IMR-90 (cell line): ENCODE measurements around the gene CCDC177. TPM values are rescaled to one million over a fixed set of nuclear protein-coding genes. Genes with fewer than 3 reads are reported as not detected.
A peak's percentile ranks its signal among the peaks of the same experiment; 100 is the strongest.

Experiments
- ATAC-seq: fragments of 200-7000 bp; cut with Tn5 transposase; 2 replicates; pipeline ENCODE4 v1.9.1; 2020; ENCODE audit warnings: low read depth, mild to moderate bottlenecking, moderate library complexity
- BruUV-seq: library from RNA; stranded (reverse); fragments of 400-500 nt; replicated peaks from 2 replicates; lab custom pipeline; 2021; lab: Mats Ljungman, UMichigan
- CTCF ChIA-PET: fragments of 300-600 bp; formaldehyde crosslinking; extraction: SDS; loops from one replicate; lab custom pipeline; 2021; ENCODE audit warnings: antibody characterized with exemption; lab: Yijun Ruan, JAX
- POLR2A ChIA-PET: fragments of 300-600 bp; sonication (Branson Sonifier 250); formaldehyde crosslinking; loops from one replicate; lab custom pipeline; 2022; ENCODE audit warnings: antibody characterized with exemption; ENCODE audit not compliant: unreplicated experiment; lab: Charles Lee
- DNase-seq: peaks from one replicate; pipeline ENCODE4 v3.0.0; 2013
- H2AFZ ChIP-seq: replicated peaks from 2 replicates; pipeline ENCODE3; 2013; ENCODE audit warnings: low read length, mild to moderate bottlenecking; ENCODE audit not compliant: poor library complexity
- H2AK5ac ChIP-seq: 2 replicates; pipeline ENCODE4 v1.6.1; 2013; ENCODE audit warnings: low read depth, low read length, inconsistent platforms
- H2AK9ac ChIP-seq: replicated peaks from 2 replicates; pipeline ENCODE3; 2013; ENCODE audit warnings: mild to moderate bottlenecking, low read depth, low read length, moderate library complexity; ENCODE audit not compliant: poor library complexity
- H2BK120ac ChIP-seq: 2 replicates; pipeline ENCODE4 v1.6.1; 2013; ENCODE audit warnings: low read depth, low read length, inconsistent platforms
- H2BK15ac ChIP-seq: 3 replicates; pipeline ENCODE4 v1.6.1; 2013; ENCODE audit warnings: low read depth, low read length, inconsistent platforms
- H2BK20ac ChIP-seq: 2 replicates; pipeline ENCODE4 v1.6.1; 2013; ENCODE audit warnings: low read depth, mild to moderate bottlenecking, inconsistent platforms, low read length, moderate library complexity
- H2BK5ac ChIP-seq: 2 replicates; pipeline ENCODE4 v1.6.1; 2013; ENCODE audit warnings: mild to moderate bottlenecking, low read depth, low read length, inconsistent platforms; ENCODE audit not compliant: poor library complexity, severe bottlenecking
- H3K14ac ChIP-seq: replicated peaks from 2 replicates; pipeline ENCODE4 v1.6.1; 2013; ENCODE audit warnings: low read depth, low read length, inconsistent platforms
- H3K18ac ChIP-seq: 2 replicates; pipeline ENCODE4 v1.6.1; 2013; ENCODE audit warnings: low read depth, low read length, control low read depth
- H3K23ac ChIP-seq: 2 replicates; pipeline ENCODE4 v1.6.1; 2013; ENCODE audit warnings: low read depth, low read length, inconsistent platforms
- H3K27ac ChIP-seq: 2 replicates; pipeline ENCODE4 v1.5.1; 2013; ENCODE audit warnings: mild to moderate bottlenecking, control low read depth, low read length; ENCODE audit not compliant: insufficient read depth
- H3K27me3 ChIP-seq: 2 replicates; pipeline ENCODE4 v1.6.1; 2013; ENCODE audit warnings: low read length; ENCODE audit not compliant: control insufficient read depth, insufficient read depth
- H3K36me3 ChIP-seq: 2 replicates; pipeline ENCODE4 v1.6.1; 2013; ENCODE audit warnings: low read length, mixed read lengths; ENCODE audit not compliant: control insufficient read depth, insufficient read depth
- H3K4ac ChIP-seq: 2 replicates; pipeline ENCODE4 v1.6.1; 2013; ENCODE audit warnings: low read depth, low read length, inconsistent platforms
- H3K4me1 ChIP-seq: 2 replicates; pipeline ENCODE4 v1.6.1; 2013; ENCODE audit warnings: low read length, mixed read lengths; ENCODE audit not compliant: control insufficient read depth, insufficient read depth
- H3K4me2 ChIP-seq: 2 replicates; pipeline ENCODE4 v1.6.1; 2013; ENCODE audit warnings: low read depth, mild to moderate bottlenecking, control low read depth, low read length, moderate library complexity
- H3K4me3 ChIP-seq: 2 replicates; pipeline ENCODE4 v1.5.1; 2013; ENCODE audit warnings: low read depth, mild to moderate bottlenecking, control low read depth, low read length, moderate library complexity; ENCODE audit not compliant: insufficient read depth
- H3K56ac ChIP-seq: 2 replicates; pipeline ENCODE4 v1.6.1; 2013; ENCODE audit warnings: low read length, inconsistent platforms; ENCODE audit not compliant: insufficient read depth; ENCODE audit errors: extremely low read depth
- H3K79me1 ChIP-seq, 2 experiments: 2 replicates each; pipeline ENCODE4 v1.6.1; 2013; ENCODE audit warnings: low read length in 2 of 2, inconsistent platforms in 1 of 2, low read depth in 1 of 2
- H3K9ac ChIP-seq: 2 replicates; pipeline ENCODE4 v1.6.1; 2013; ENCODE audit warnings: low read depth, low read length, control low read depth
- H3K9me1 ChIP-seq: 2 replicates; pipeline ENCODE4 v1.6.1; 2013; ENCODE audit warnings: low read length, inconsistent platforms; ENCODE audit not compliant: insufficient read depth
- H3K9me3 ChIP-seq: 2 replicates; pipeline ENCODE4 v1.6.1; 2013; ENCODE audit warnings: low read length; ENCODE audit not compliant: control insufficient read depth, insufficient read depth
- H4K20me1 ChIP-seq: 2 replicates; pipeline ENCODE4 v1.6.1; 2013; ENCODE audit warnings: low read length, inconsistent platforms; ENCODE audit not compliant: insufficient read depth
- H4K5ac ChIP-seq: 2 replicates; pipeline ENCODE4 v1.6.1; 2013; ENCODE audit warnings: mild to moderate bottlenecking, low read depth, low read length, control low read depth
- H4K8ac ChIP-seq, 2 experiments: 2 replicates each; pipeline ENCODE4 v1.6.1; 2013; ENCODE audit warnings: low read depth in 2 of 2, low read length in 2 of 2, control low read depth in 1 of 2, inconsistent platforms in 1 of 2
- H4K91ac ChIP-seq: 2 replicates; pipeline ENCODE4 v1.6.1; 2013; ENCODE audit warnings: low read depth, low read length, inconsistent platforms; ENCODE audit not compliant: insufficient read depth
- BHLHE40 ChIP-seq: fragments of 150-350 bp; IDR thresholded peaks from 2 replicates; pipeline ENCODE4 v1.6.1; 2016; ENCODE audit warnings: mild to moderate bottlenecking, low read depth, low read length
- CEBPB ChIP-seq: IDR thresholded peaks from 2 replicates; pipeline ENCODE4 v1.6.1; 2012; ENCODE audit warnings: low read depth, low read length, improper control_type of control experiment
- CHD1 ChIP-seq: IDR thresholded peaks from 2 replicates; pipeline ENCODE4 v1.6.1; 2012; ENCODE audit warnings: low read depth, low read length, improper control_type of control experiment
- CTCF ChIP-seq: conservative IDR thresholded peaks from 2 replicates; pipeline ENCODE4 v1.5.1; 2012; ENCODE audit warnings: mild to moderate bottlenecking, low read depth, low read length, improper control_type of control experiment
- MAFK ChIP-seq: IDR thresholded peaks from 2 replicates; pipeline ENCODE4 v1.6.1; 2012; ENCODE audit warnings: low read depth, low read length, improper control_type of control experiment
- MAZ ChIP-seq: IDR thresholded peaks from 2 replicates; pipeline ENCODE4 v1.6.1; 2012; ENCODE audit warnings: low read depth, mild to moderate bottlenecking, low read length, improper control_type of control experiment, moderate library complexity, borderline replicate concordance
- MXI1 ChIP-seq: IDR thresholded peaks from 2 replicates; pipeline ENCODE4 v1.6.1; 2012; ENCODE audit warnings: low read depth, mild to moderate bottlenecking, low read length, moderate library complexity, borderline replicate concordance
- NFE2L2 ChIP-seq: fragments of 150-350 bp; IDR thresholded peaks from 2 replicates; pipeline ENCODE4 v1.6.1; 2016; ENCODE audit warnings: low read depth, mild to moderate bottlenecking, low read length
- RAD21 ChIP-seq: IDR thresholded peaks from 2 replicates; pipeline ENCODE4 v1.6.1; 2012; ENCODE audit warnings: low read length, improper control_type of control experiment
- SMC3 ChIP-seq: fragments of 150-350 bp; IDR thresholded peaks from 2 replicates; pipeline ENCODE4 v1.6.1; 2016; ENCODE audit warnings: low read depth, mild to moderate bottlenecking, antibody characterized with exemption, low read length, moderate library complexity
- USF2 ChIP-seq: fragments of 150-350 bp; IDR thresholded peaks from 2 replicates; pipeline ENCODE4 v1.6.1; 2017; ENCODE audit warnings: mild to moderate bottlenecking, antibody characterized with exemption, low read length, low read depth
- WGBS, 2 experiments: methylation state at CpG; one replicate each; pipeline versions ENCODE4 v1.1.5 to v1.1.7; 2013; ENCODE audit warnings: missing lambda C conversion rate in 2 of 2; ENCODE audit not compliant: insufficient read length in 1 of 2; ENCODE audit errors: extremely low coverage in 2 of 2; 5-methylcytosine and 5-hydroxymethylcytosine counted together
- dilution Hi-C: fragments of 300-500 bp; cut with HindIII; formaldehyde crosslinking; loops from one replicate; pipeline ENCODE4 v1.14.3; 2018; ENCODE audit warnings: low sequenced_read_pairs; ENCODE audit not compliant: unreplicated experiment
- in situ Hi-C: fragments of 300-500 bp; cut with MboI; formaldehyde crosslinking; loops from 3 replicates; pipeline ENCODE4 v1.14.3; 2019; ENCODE audit warnings: low sequenced_read_pairs, inconsistent platforms, mixed read lengths
- intact Hi-C: fragments of 100-400 bp; cut with micrococcal nuclease; formaldehyde crosslinking; loops from 2 replicates; pipeline ENCODE4 v1.10.0; 2022
- polyA plus RNA-seq, 3 experiments: library from polyadenylated mRNA; depleted of rRNA; stranded (reverse); fragments of >200 nt; gene quantifications; 2 replicates each; pipeline ENCODE4 v1.2.3, GENCODE V29; 2012; ENCODE audit warnings: low replicate concordance in 1 of 3
- total RNA-seq: library from RNA; depleted of rRNA; stranded (reverse); fragments of >200 nt; gene quantifications from 2 replicates; pipeline ENCODE4 v1.2.3, GENCODE V29; 2012

The CCDC177 gene
- total and polyA plus RNA-seq, 2 of the 4 experiments (the other 2 are of a cell fraction) = not detected

GRCh38 chr14:69527635-69528034 lies 47.0 kb downstream of the CCDC177 start:
- intact Hi-C loops = no loop called here
- H3K79me1 ChIP-seq = no peaks in the 10 kb centered on the region
- no peaks in the 10 kb centered on the region for H3K36me3 ChIP-seq
- H2BK5ac ChIP-seq = no peak overlapping the region
- ChIA-PET POLR2A (no interaction called here), CTCF (interaction anchor here (0.6 kb wide), 1 partner anchor 13 kb away, joined by 3 read pairs; no protein-coding TSS in a partner anchor)
- H2AK5ac ChIP-seq = no peak overlapping the region
- no peak overlapping the region for H2BK20ac ChIP-seq
- no TSS peak for BruUV-seq
- no peak overlapping the region for H3K9ac ChIP-seq
- H4K5ac ChIP-seq = no peak overlapping the region
- no peaks in the 10 kb centered on the region for H3K4me1 ChIP-seq
- no peak overlapping the region for H2AFZ ChIP-seq
- WGBS, 2 experiments = 93% methylated on average over 5 of the region's 14 CpGs; no CpG with 5 or more reads in 1 of the 2 experiments
- H3K18ac ChIP-seq = no peak overlapping the region
- dilution Hi-C loops = no loop called here
- H4K8ac ChIP-seq = no peak overlapping the region
- no peaks in the 10 kb centered on the region for H3K9me3 ChIP-seq
- no peak overlapping the region for H3K4me3 ChIP-seq
- TF ChIP-seq CEBPB (no peak), RAD21 (no peak), CTCF (no peak), NFE2L2 (no peak), MAFK (no peak), MXI1 (no peak), CHD1 (no peak), BHLHE40 (no peak), SMC3 (no peak), MAZ (no peak), USF2 (no peak)
- ATAC-seq (no peak), DNase-seq (no peak)
- peak overlapping the region; percentile 52 for H2AK9ac ChIP-seq
- no peak overlapping the region for H3K4me2 ChIP-seq
- no peak overlapping the region for H2BK15ac ChIP-seq
- H3K56ac ChIP-seq = no peak overlapping the region
- peaks cover 74% of the 10 kb centered on the region for H3K27me3 ChIP-seq
- no peaks in the 10 kb centered on the region; the same call in none of the 2 replicates for H4K20me1 ChIP-seq
- H4K91ac ChIP-seq = no peak overlapping the region
- H3K9me1 ChIP-seq = no peaks in the 10 kb centered on the region
- H3K4ac ChIP-seq = no peak overlapping the region
- in situ Hi-C loops = no loop called here
- H2BK120ac ChIP-seq = no peak overlapping the region
- no peak overlapping the region for H3K23ac ChIP-seq
- H3K27ac ChIP-seq = no peak overlapping the region
- H3K14ac ChIP-seq = no peak overlapping the region
